ENCODE results near the gene NKD2.

DNA sequence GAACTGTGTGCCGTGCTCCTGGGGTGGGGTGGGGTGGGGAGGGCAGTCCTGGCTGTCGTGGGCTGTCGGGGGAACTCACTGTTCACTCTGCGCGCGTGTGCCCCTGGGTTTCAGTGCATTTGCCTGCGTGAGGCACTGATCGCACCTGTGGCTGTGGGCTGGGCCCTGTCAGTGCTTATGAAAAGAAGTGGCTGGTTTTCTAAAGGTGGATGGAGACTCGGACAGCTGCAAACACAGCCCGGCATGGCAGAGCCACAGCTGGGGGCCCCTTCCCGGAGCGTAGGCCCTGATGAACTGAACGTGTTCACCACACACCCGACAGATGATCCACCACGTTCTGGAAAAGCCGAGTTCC lies 42.7 kb downstream of the NKD2 start:
- TF ChIP-seq, protein P1, sequence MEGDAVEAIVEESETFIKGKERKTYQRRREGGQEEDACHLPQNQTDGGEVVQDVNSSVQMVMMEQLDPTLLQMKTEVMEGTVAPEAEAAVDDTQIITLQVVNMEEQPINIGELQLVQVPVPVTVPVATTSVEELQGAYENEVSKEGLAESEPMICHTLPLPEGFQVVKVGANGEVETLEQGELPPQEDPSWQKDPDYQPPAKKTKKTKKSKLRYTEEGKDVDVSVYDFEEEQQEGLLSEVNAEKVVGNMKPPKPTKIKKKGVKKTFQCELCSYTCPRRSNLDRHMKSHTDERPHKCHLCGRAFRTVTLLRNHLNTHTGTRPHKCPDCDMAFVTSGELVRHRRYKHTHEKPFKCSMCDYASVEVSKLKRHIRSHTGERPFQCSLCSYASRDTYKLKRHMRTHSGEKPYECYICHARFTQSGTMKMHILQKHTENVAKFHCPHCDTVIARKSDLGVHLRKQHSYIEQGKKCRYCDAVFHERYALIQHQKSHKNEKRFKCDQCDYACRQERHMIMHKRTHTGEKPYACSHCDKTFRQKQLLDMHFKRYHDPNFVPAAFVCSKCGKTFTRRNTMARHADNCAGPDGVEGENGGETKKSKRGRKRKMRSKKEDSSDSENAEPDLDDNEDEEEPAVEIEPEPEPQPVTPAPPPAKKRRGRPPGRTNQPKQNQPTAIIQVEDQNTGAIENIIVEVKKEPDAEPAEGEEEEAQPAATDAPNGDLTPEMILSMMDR (IDR thresholded peaks at IDR 0.05; ENCODE audit: insufficient read depth, low read depth, low read length), result no peak
- no peak for TF ChIP-seq EZH2 (IDR thresholded peaks at IDR 0.05; ENCODE audit: insufficient read depth, low read length)

Data from astrocyte (in vitro differentiated cells and primary cell).